ENCODE results near the gene IFT80. TPM values are rescaled to one million over a fixed set of nuclear protein-coding genes. Genes with fewer than 3 reads are reported as not detected.

IFT80 gene
- polyA plus RNA-seq, 1 donor (not counting 4 experiments of a cell fraction or from before 2014, with no cell fraction given) = 23.6 TPM

- FAIRE-seq (no peak), DNase-seq (ENCODE audit: low read depth, low spot score) (no peak)
- Histone ChIP-seq H3K79me2 (ENCODE audit: control insufficient read depth, insufficient read depth, low read length) (no peaks in the 10 kb centered on the region), H2AFZ (ENCODE audit: control insufficient read depth, low read length) (no peak overlapping the region), H3K9me1 (ENCODE audit: control insufficient read depth, extremely low read depth, insufficient read depth, low read length) (no peaks in the 10 kb centered on the region), H3K27me3 (ENCODE audit: control insufficient read depth, extremely low read depth, insufficient read depth, low read length) (no peaks in the 10 kb centered on the region), H3K9ac (ENCODE audit: control insufficient read depth, extremely low read depth, insufficient read depth, low read length) (no peak overlapping the region), H3K4me2 (ENCODE audit: control insufficient read depth, extremely low read depth, insufficient read depth, low read depth, low read length) (no peak overlapping the region), H3K36me3 (ENCODE audit: control insufficient read depth in 2 of 2, extremely low read depth in 1 of 2, insufficient read depth in 2 of 2, low read length in 2 of 2) (no peaks in the 10 kb centered on the region), H3K9me3 (ENCODE audit: control insufficient read depth, low read depth, low read length) (no peaks in the 10 kb centered on the region), H4K20me1 (ENCODE audit: control insufficient read depth, extremely low read depth, insufficient read depth, low read length) (no peaks in the 10 kb centered on the region), H3K4me1 (ENCODE audit: control insufficient read depth, extremely low read depth, insufficient read depth, low read length) (no peaks in the 10 kb centered on the region), H3K27ac (ENCODE audit: control insufficient read depth, insufficient read depth, low read length) (no peak overlapping the region), H3K4me3 (ENCODE audit: control insufficient read depth in 2 of 3, extremely low read depth in 1 of 3, insufficient read depth in 2 of 3, low read depth in 1 of 3, low read length in 3 of 3) (no peak overlapping the region)
- dilution Hi-C loops (cut with MboI; ENCODE audit: extremely low pct_ligation_motif_present, low sequenced_read_pairs) = no loop called here
- no peak for TF ChIP-seq EZH2 (IDR thresholded peaks at IDR 0.05; ENCODE audit: low read length)
- TF ChIP-seq, protein P1, sequence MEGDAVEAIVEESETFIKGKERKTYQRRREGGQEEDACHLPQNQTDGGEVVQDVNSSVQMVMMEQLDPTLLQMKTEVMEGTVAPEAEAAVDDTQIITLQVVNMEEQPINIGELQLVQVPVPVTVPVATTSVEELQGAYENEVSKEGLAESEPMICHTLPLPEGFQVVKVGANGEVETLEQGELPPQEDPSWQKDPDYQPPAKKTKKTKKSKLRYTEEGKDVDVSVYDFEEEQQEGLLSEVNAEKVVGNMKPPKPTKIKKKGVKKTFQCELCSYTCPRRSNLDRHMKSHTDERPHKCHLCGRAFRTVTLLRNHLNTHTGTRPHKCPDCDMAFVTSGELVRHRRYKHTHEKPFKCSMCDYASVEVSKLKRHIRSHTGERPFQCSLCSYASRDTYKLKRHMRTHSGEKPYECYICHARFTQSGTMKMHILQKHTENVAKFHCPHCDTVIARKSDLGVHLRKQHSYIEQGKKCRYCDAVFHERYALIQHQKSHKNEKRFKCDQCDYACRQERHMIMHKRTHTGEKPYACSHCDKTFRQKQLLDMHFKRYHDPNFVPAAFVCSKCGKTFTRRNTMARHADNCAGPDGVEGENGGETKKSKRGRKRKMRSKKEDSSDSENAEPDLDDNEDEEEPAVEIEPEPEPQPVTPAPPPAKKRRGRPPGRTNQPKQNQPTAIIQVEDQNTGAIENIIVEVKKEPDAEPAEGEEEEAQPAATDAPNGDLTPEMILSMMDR (optimal IDR thresholded peaks at IDR 0.05 in 1 of 3, IDR thresholded peaks at IDR 0.05 in 1 of 3, conservative IDR thresholded peaks at IDR 0.05 in 1 of 3; ENCODE audit: extremely low read depth in 1 of 3, insufficient read depth in 2 of 3, low read length in 3 of 3) = no peak
Measured at GRCh38 chr3:160312014-160312624, 86.9 kb downstream of the IFT80 start.

- no peaks in the 10 kb centered on the region for H3K27me3 ChIP-seq (ENCODE audit: control insufficient read depth, extremely low read depth, insufficient read depth, low read length)
- no peak overlapping the region for H3K4me3 ChIP-seq (ENCODE audit: control insufficient read depth in 2 of 3, extremely low read depth in 1 of 3, insufficient read depth in 2 of 3, low read depth in 1 of 3, low read length in 3 of 3)
- H3K27ac ChIP-seq (ENCODE audit: control insufficient read depth, insufficient read depth, low read length) = no peak overlapping the region
- TF ChIP-seq EZH2 (IDR thresholded peaks at IDR 0.05; ENCODE audit: low read length) = no peak
- TF ChIP-seq, protein P1 (optimal IDR thresholded peaks at IDR 0.05 in 1 of 3, IDR thresholded peaks at IDR 0.05 in 1 of 3, conservative IDR thresholded peaks at IDR 0.05 in 1 of 3; ENCODE audit: extremely low read depth in 1 of 3, insufficient read depth in 2 of 3, low read length in 3 of 3) = no peak
- FAIRE-seq (no peak), DNase-seq (ENCODE audit: low read depth, low spot score) (no peak)
- H3K9ac ChIP-seq (ENCODE audit: control insufficient read depth, extremely low read depth, insufficient read depth, low read length) = no peak overlapping the region
- H3K9me1 ChIP-seq (ENCODE audit: control insufficient read depth, extremely low read depth, insufficient read depth, low read length) = no peaks in the 10 kb centered on the region
- H3K36me3 ChIP-seq (ENCODE audit: control insufficient read depth in 2 of 2, extremely low read depth in 1 of 2, insufficient read depth in 2 of 2, low read length in 2 of 2) = peaks cover 0 to 2% of the 10 kb centered on the region in 2 experiments
- dilution Hi-C loops (cut with MboI; ENCODE audit: extremely low pct_ligation_motif_present, low sequenced_read_pairs) = no loop called here
- no peaks in the 10 kb centered on the region for H3K9me3 ChIP-seq (ENCODE audit: control insufficient read depth, low read depth, low read length)
- H4K20me1 ChIP-seq (ENCODE audit: control insufficient read depth, extremely low read depth, insufficient read depth, low read length) = no peaks in the 10 kb centered on the region
- H3K79me2 ChIP-seq (ENCODE audit: control insufficient read depth, insufficient read depth, low read length) = no peaks in the 10 kb centered on the region
- H3K4me1 ChIP-seq (ENCODE audit: control insufficient read depth, extremely low read depth, insufficient read depth, low read length) = no peaks in the 10 kb centered on the region
- H3K4me2 ChIP-seq (ENCODE audit: control insufficient read depth, extremely low read depth, insufficient read depth, low read depth, low read length) = no peak overlapping the region
- H2AFZ ChIP-seq (ENCODE audit: control insufficient read depth, low read length) = no peak overlapping the region
Measured at GRCh38 chr3:160302806-160303205, 96.2 kb downstream of the IFT80 start.

Data from keratinocyte (primary cell).